ENCODE results near the gene CNTRL.

DNA sequence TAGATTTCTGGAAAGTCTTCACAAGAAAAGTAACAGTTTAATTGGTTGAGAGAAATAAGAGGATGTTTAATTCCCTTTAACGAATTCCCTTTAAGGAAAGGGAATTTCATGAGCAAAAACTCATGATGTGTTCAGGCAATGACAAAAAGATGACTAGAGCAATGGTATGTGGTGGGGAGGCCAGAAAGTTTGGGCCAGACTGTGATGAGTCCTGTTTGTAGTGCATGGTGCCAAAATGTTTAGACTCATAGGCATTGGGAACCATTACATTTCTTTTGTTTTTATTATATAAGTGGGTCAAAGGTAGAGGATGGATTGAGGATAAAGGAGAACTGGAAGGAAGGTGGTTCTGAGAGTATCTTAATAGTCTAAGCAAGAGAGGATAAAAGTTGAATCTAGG, 10.9 kb downstream of the CNTRL start:
- TF ChIP-seq, protein P1, sequence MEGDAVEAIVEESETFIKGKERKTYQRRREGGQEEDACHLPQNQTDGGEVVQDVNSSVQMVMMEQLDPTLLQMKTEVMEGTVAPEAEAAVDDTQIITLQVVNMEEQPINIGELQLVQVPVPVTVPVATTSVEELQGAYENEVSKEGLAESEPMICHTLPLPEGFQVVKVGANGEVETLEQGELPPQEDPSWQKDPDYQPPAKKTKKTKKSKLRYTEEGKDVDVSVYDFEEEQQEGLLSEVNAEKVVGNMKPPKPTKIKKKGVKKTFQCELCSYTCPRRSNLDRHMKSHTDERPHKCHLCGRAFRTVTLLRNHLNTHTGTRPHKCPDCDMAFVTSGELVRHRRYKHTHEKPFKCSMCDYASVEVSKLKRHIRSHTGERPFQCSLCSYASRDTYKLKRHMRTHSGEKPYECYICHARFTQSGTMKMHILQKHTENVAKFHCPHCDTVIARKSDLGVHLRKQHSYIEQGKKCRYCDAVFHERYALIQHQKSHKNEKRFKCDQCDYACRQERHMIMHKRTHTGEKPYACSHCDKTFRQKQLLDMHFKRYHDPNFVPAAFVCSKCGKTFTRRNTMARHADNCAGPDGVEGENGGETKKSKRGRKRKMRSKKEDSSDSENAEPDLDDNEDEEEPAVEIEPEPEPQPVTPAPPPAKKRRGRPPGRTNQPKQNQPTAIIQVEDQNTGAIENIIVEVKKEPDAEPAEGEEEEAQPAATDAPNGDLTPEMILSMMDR (IDR thresholded peaks at IDR 0.05) = no peak
- no peak for TF ChIP-seq POLR2A (IDR thresholded peaks at IDR 0.05)

All from thyroid gland (tissue), 4 donors.